ENCODE data around the gene APOLD1.

Gene APOLD1

GRCh38 chr12:12803186-12803585 is 17.7 kb downstream of the APOLD1 start:
- TF ChIP-seq EZH2phosphoT487 (conservative IDR thresholded peaks at IDR 0.05; ENCODE audit: low read length) (no peak), CTCF (IDR thresholded peaks at IDR 0.05; ENCODE audit: insufficient read depth, low read length, poor library complexity, severe bottlenecking) (no peak)
- H4K20me1 ChIP-seq (ENCODE audit: low read depth, low read length): no peaks in the 10 kb centered on the region
- no peaks in the 10 kb centered on the region for H3K9me3 ChIP-seq (ENCODE audit: insufficient read depth, low read length)
- H3K79me2 ChIP-seq (ENCODE audit: insufficient read depth, low read length): no peaks in the 10 kb centered on the region
- no peak overlapping the region for H3K27ac ChIP-seq (ENCODE audit: low read depth, low read length)
- H2AFZ ChIP-seq (ENCODE audit: low read depth, low read length, severe bottlenecking): no peak overlapping the region
- no peaks in the 10 kb centered on the region for H3K9me2 ChIP-seq (replicated peaks; ENCODE audit: insufficient read depth, low read length)
- H3K4me2 ChIP-seq (ENCODE audit: low read depth, low read length, poor library complexity, severe bottlenecking): no peak overlapping the region
- H3F3A ChIP-seq (ENCODE audit: insufficient read depth): no peaks in the 10 kb centered on the region
- H3K36me3 ChIP-seq (ENCODE audit: low read length): no peaks in the 10 kb centered on the region
- H3K9ac ChIP-seq (ENCODE audit: low read length): no peak overlapping the region
- H3K27me3 ChIP-seq (ENCODE audit: low read length): no peaks in the 10 kb centered on the region
- no peak overlapping the region for H3K4me3 ChIP-seq (ENCODE audit: insufficient read depth, low read length, poor library complexity, severe bottlenecking)

GRCh38 chr12:12804011-12804410 is 18.6 kb downstream of the APOLD1 start:
- Histone ChIP-seq H3K27ac (ENCODE audit: low read depth, low read length) (no peak overlapping the region), H3K27me3 (ENCODE audit: low read length) (no peaks in the 10 kb centered on the region), H2AFZ (ENCODE audit: low read depth, low read length, severe bottlenecking) (no peak overlapping the region), H3K4me3 (ENCODE audit: insufficient read depth, low read length, poor library complexity, severe bottlenecking) (no peak overlapping the region), H3K9me3 (ENCODE audit: insufficient read depth, low read length) (no peaks in the 10 kb centered on the region), H3K9ac (ENCODE audit: low read length) (no peak overlapping the region), H3K79me2 (ENCODE audit: insufficient read depth, low read length) (no peaks in the 10 kb centered on the region), H3K9me2 (replicated peaks; ENCODE audit: insufficient read depth, low read length) (no peaks in the 10 kb centered on the region), H4K20me1 (ENCODE audit: low read depth, low read length) (no peaks in the 10 kb centered on the region), H3K36me3 (ENCODE audit: low read length) (no peaks in the 10 kb centered on the region), H3F3A (ENCODE audit: insufficient read depth) (no peaks in the 10 kb centered on the region), H3K4me2 (ENCODE audit: low read depth, low read length, poor library complexity, severe bottlenecking) (no peak overlapping the region)
- TF ChIP-seq EZH2phosphoT487 (conservative IDR thresholded peaks at IDR 0.05; ENCODE audit: low read length) (no peak), CTCF (IDR thresholded peaks at IDR 0.05; ENCODE audit: insufficient read depth, low read length, poor library complexity, severe bottlenecking) (no peak)

- Histone ChIP-seq H3K27me3 (ENCODE audit: low read length) (no peaks in the 10 kb centered on the region), H3K27ac (ENCODE audit: low read depth, low read length) (no peak overlapping the region), H4K20me1 (ENCODE audit: low read depth, low read length) (no peaks in the 10 kb centered on the region), H3K9me3 (ENCODE audit: insufficient read depth, low read length) (no peaks in the 10 kb centered on the region), H3K9ac (ENCODE audit: low read length) (no peak overlapping the region), H3K4me3 (ENCODE audit: insufficient read depth, low read length, poor library complexity, severe bottlenecking) (no peak overlapping the region), H3K4me2 (ENCODE audit: low read depth, low read length, poor library complexity, severe bottlenecking) (no peak overlapping the region), H3K36me3 (ENCODE audit: low read length) (no peaks in the 10 kb centered on the region), H3K9me2 (replicated peaks; ENCODE audit: insufficient read depth, low read length) (no peaks in the 10 kb centered on the region), H3K79me2 (ENCODE audit: insufficient read depth, low read length) (no peaks in the 10 kb centered on the region), H3F3A (ENCODE audit: insufficient read depth) (no peaks in the 10 kb centered on the region), H2AFZ (ENCODE audit: low read depth, low read length, severe bottlenecking) (no peak overlapping the region)
- TF ChIP-seq CTCF (IDR thresholded peaks at IDR 0.05; ENCODE audit: insufficient read depth, low read length, poor library complexity, severe bottlenecking) (no peak), EZH2phosphoT487 (conservative IDR thresholded peaks at IDR 0.05; ENCODE audit: low read length) (no peak)
Observed at GRCh38 chr12:12804432-12804886, 19.0 kb downstream of the APOLD1 start.

All from SU-DHL-6 (cell line).